HCT116 (cell line): ENCODE data around the gene TMEM125. TPM values are rescaled to one million over a fixed set of nuclear protein-coding genes. Genes with fewer than 3 reads are reported as not detected.
A peak's percentile ranks its signal among the peaks of the same experiment; 100 is the strongest.

Experiments
- ATAC-seq: fragments of 200-7000 bp; cut with Tn5 transposase; 2 replicates; pipeline ENCODE4 v1.9.1; 2020; ENCODE audit warnings: mild to moderate bottlenecking, moderate library complexity
- BruUV-seq: library from RNA; stranded (reverse); fragments of 400-500 nt; replicated peaks from 2 replicates; lab custom pipeline; 2021; lab: Mats Ljungman, UMichigan
- CTCF ChIA-PET: fragments of 300-600 bp; sonication (Branson Sonifier 250); formaldehyde crosslinking; loops from one replicate; lab custom pipeline; 2021; ENCODE audit warnings: antibody characterized with exemption; lab: Charles Lee
- POLR2A ChIA-PET: fragments of 300-600, 350-600 bp; sonication (Branson Sonifier 250); formaldehyde crosslinking; loops from one replicate; lab custom pipeline; 2021; ENCODE audit warnings: antibody characterized with exemption; lab: Charles Lee
- RAD21 ChIA-PET, 2 experiments: fragments of 300-600 bp; sonication (Branson Sonifier 250); formaldehyde crosslinking; loops; one replicate each; lab custom pipeline; 2023; ENCODE audit warnings: low total read pairs in 2 of 2; ENCODE audit not compliant: uncharacterized antibody in 2 of 2, unreplicated experiment in 2 of 2, low non-redundant PET in 1 of 2; lab: Charles Lee
- DNase-seq: peaks from one replicate; pipeline ENCODE4 v3.0.0-alpha.2; 2010; ENCODE audit warnings: low read depth, low spot score
- H2AFZ ChIP-seq: fragments of 200-600 bp; shearing (Covaris generic), sonication (generic); 2 replicates; pipeline ENCODE4 v1.6.1; 2017; ENCODE audit warnings: low read depth, mixed run types, mixed read lengths, antibody characterized with exemption, low read length; ENCODE audit not compliant: poor library complexity, severe bottlenecking
- H3K27ac ChIP-seq: 2 replicates; pipeline ENCODE4 v1.5.1; 2012; ENCODE audit warnings: low read depth, low read length
- H3K27me3 ChIP-seq: fragments of 200-600 bp; sonication (generic); 2 replicates; pipeline ENCODE4 v1.6.1; 2016; ENCODE audit warnings: mixed run types, low read length, mixed read lengths; ENCODE audit not compliant: insufficient read depth
- H3K36me3 ChIP-seq, 2 experiments: fragments of 200-500 bp in 1 of 2; fragments of 200-600 bp in 1 of 2; sonication (Bioruptor generic) in 1 of 2; sonication (generic) in 1 of 2; 2 replicates each; pipeline versions ENCODE4 v1.5.1 to v1.6.1; 2014 to 2016; ENCODE audit warnings: low read length in 2 of 2, inconsistent platforms in 1 of 2, mixed read lengths in 1 of 2, mixed run types in 1 of 2; ENCODE audit not compliant: insufficient read depth in 2 of 2, control insufficient read depth in 1 of 2
- H3K4me1 ChIP-seq, 2 experiments: fragments of 200-600 bp in 1 of 2; sonication (generic) in 1 of 2; 2 replicates each; pipeline versions ENCODE4 v1.5.1 to v1.6.1; 2012 to 2017; ENCODE audit warnings: low read length in 2 of 2, inconsistent platforms in 1 of 2, mild to moderate bottlenecking in 1 of 2, mixed read lengths in 1 of 2, mixed run types in 1 of 2, moderate library complexity in 1 of 2; ENCODE audit not compliant: insufficient read depth in 2 of 2, control insufficient read depth in 1 of 2
- H3K4me2 ChIP-seq: fragments of 200-600 bp; sonication (generic); 2 replicates; pipeline ENCODE4 v1.6.1; 2017; ENCODE audit warnings: mixed run types, low read length, mixed read lengths
- H3K4me3 ChIP-seq, 2 experiments: fragments of 200-600 bp in 1 of 2; sonication (generic) in 1 of 2; replicated peaks in 1 of 2; 2 replicates each; pipeline ENCODE4 v1.5.1; 2011 to 2016; ENCODE audit warnings: low read length in 2 of 2, control low read depth in 1 of 2, low read depth in 1 of 2, mild to moderate bottlenecking in 1 of 2, mixed read lengths in 1 of 2, mixed run types in 1 of 2
- H3K79me2 ChIP-seq: fragments of 200-600 bp; sonication (generic); 2 replicates; pipeline ENCODE4 v1.6.1; 2017; ENCODE audit warnings: mild to moderate bottlenecking, mixed run types, low read length, moderate library complexity, mixed read lengths; ENCODE audit not compliant: insufficient read depth
- H3K9ac ChIP-seq: fragments of 200-600 bp; sonication (generic); 2 replicates; pipeline ENCODE4 v1.6.1; 2016; ENCODE audit warnings: low read length, mixed read lengths
- H3K9me2 ChIP-seq: fragments of 200-600 bp; sonication (generic), shearing (Covaris generic); 2 replicates; pipeline ENCODE4 v1.6.1; 2017; ENCODE audit warnings: mixed run types, mild to moderate bottlenecking, moderate library complexity; ENCODE audit not compliant: insufficient read depth
- H3K9me3 ChIP-seq, 2 experiments: fragments of 200-500 bp in 1 of 2; fragments of 200-600 bp in 1 of 2; sonication (Bioruptor generic) in 1 of 2; sonication (generic) in 1 of 2; 2 replicates each; pipeline ENCODE4 v1.6.1; 2014 to 2017; ENCODE audit warnings: low read length in 2 of 2, mixed read lengths in 2 of 2, inconsistent platforms in 1 of 2, low read depth in 1 of 2, mild to moderate bottlenecking in 1 of 2, mixed run types in 1 of 2, moderate library complexity in 1 of 2; ENCODE audit not compliant: control insufficient read depth in 1 of 2, insufficient read depth in 1 of 2
- H4K20me1 ChIP-seq: fragments of 200-600 bp; sonication (generic), shearing (Covaris generic); 2 replicates; pipeline ENCODE4 v1.6.1; 2017; ENCODE audit warnings: mixed run types, mild to moderate bottlenecking, moderate library complexity; ENCODE audit not compliant: insufficient read depth
- CBX3 ChIP-seq: IDR thresholded peaks from 2 replicates; pipeline ENCODE4 v1.6.1; 2012; ENCODE audit warnings: low read depth
- CEBPB ChIP-seq: IDR thresholded peaks from 2 replicates; pipeline ENCODE4 v1.6.1; 2012; ENCODE audit warnings: low read depth
- CTCF ChIP-seq, 3 experiments: fragments of 200-600 bp in 1 of 3; sonication (generic) in 1 of 3; IDR thresholded peaks in 2 of 3; conservative IDR thresholded peaks in 1 of 3; 2 replicates each; pipeline ENCODE4 v1.5.1; 2012 to 2017; ENCODE audit warnings: low read depth in 2 of 3, low read length in 2 of 3, antibody characterized with exemption in 1 of 3, borderline replicate concordance in 1 of 3, control low read depth in 1 of 3, mild to moderate bottlenecking in 1 of 3, mixed read lengths in 1 of 3, mixed run types in 1 of 3, moderate library complexity in 1 of 3; ENCODE audit not compliant: insufficient read depth in 1 of 3
- EZH2 ChIP-seq: fragments of 200-600 bp; sonication (generic); IDR thresholded peaks from 2 replicates; pipeline ENCODE4 v1.6.1; 2017; ENCODE audit warnings: antibody characterized with exemption, mixed run types
- FOSL1 ChIP-seq: IDR thresholded peaks from 2 replicates; pipeline ENCODE4 v1.6.1; 2012; ENCODE audit warnings: low read depth
- POLR2A ChIP-seq: IDR thresholded peaks from 2 replicates; pipeline ENCODE4 v1.7.0; 2011; ENCODE audit warnings: borderline replicate concordance; ENCODE audit not compliant: insufficient read depth, insufficient read length; ENCODE audit errors: extremely low read depth
- RAD21 ChIP-seq: IDR thresholded peaks from 2 replicates; pipeline ENCODE4 v1.6.1; 2012; ENCODE audit warnings: low read depth, mild to moderate bottlenecking
- SIN3A ChIP-seq: IDR thresholded peaks from 2 replicates; pipeline ENCODE4 v1.6.1; 2012; ENCODE audit warnings: low read depth
- SRF ChIP-seq: IDR thresholded peaks from 2 replicates; pipeline ENCODE4 v1.6.1; 2012; ENCODE audit warnings: low read depth
- YY1 ChIP-seq: IDR thresholded peaks from 2 replicates; pipeline ENCODE4 v1.6.1; 2011; ENCODE audit warnings: low read length, low read depth, moderate library complexity, mild to moderate bottlenecking; ENCODE audit not compliant: insufficient replicate concordance; ENCODE audit errors: extremely low read depth
- ZBTB33 ChIP-seq: IDR thresholded peaks from 2 replicates; pipeline ENCODE4 v1.6.1; 2011; ENCODE audit warnings: mild to moderate bottlenecking, low read length, moderate library complexity; ENCODE audit not compliant: insufficient replicate concordance; ENCODE audit errors: extremely low read depth
- ZFX ChIP-seq: fragments of 450-650 bp; IDR thresholded peaks from 2 replicates; pipeline ENCODE4 v1.6.1; 2017
- ZNF274 ChIP-seq: fragments of 200-500 bp; sonication (Bioruptor generic); IDR thresholded peaks from 2 replicates; pipeline ENCODE4 v1.6.1; 2014; ENCODE audit warnings: mild to moderate bottlenecking, low read depth, low read length, inconsistent platforms
- intact Hi-C: fragments of 100-400 bp; cut with micrococcal nuclease; formaldehyde crosslinking; loops from 2 replicates; pipeline ENCODE4 v1.10.0; 2022
- total RNA-seq: library from RNA; stranded (reverse); gene quantifications from one replicate; pipeline ENCODE4 v1.2.1, GENCODE V29; 2021; ENCODE audit not compliant: unreplicated experiment

The TMEM125 gene
- total RNA-seq, 1 experiment from 2014 or later, result 13.9 TPM

GRCh38 chr1:43315963-43316737 is 46.4 kb downstream of the TMEM125 start (continued):
- TF ChIP-seq FOSL1 (no peak), CBX3 (no peak), RAD21 (no peak), CEBPB (no peak), YY1 (no peak), POLR2A (no peak), ZFX (no peak), SIN3A (no peak), ZBTB33 (no peak), SRF (no peak), ZNF274 (no peak)

- ChIA-PET POLR2A (no interaction called here), CTCF (interaction anchor here (0.6 kb wide), 1 partner anchor 42 kb away, joined by 5 read pairs; the partner anchor contains the start of gene CDC20), RAD21 (no interaction called here)
- H3K27me3 ChIP-seq, result no peaks in the 10 kb centered on the region
- no peak overlapping the region for H3K9ac ChIP-seq
- no peak overlapping the region for H3K4me3 ChIP-seq
- H3K4me1 ChIP-seq, result peaks cover 0 to 23% of the 10 kb centered on the region in 2 experiments; a peak in 2 of 4 replicates
- ATAC-seq (peak; percentile 56), DNase-seq (no peak)
- intact Hi-C loops, result no loop called here
- no peaks in the 10 kb centered on the region for H3K79me2 ChIP-seq
- no peak overlapping the region for H3K27ac ChIP-seq
- no TSS peak for BruUV-seq
- H2AFZ ChIP-seq, result no peak overlapping the region
- no peaks in the 10 kb centered on the region for H3K9me2 ChIP-seq
- no peaks in the 10 kb centered on the region for H4K20me1 ChIP-seq
- TF ChIP-seq EZH2, result no peak
- TF ChIP-seq CTCF (IDR thresholded peaks at IDR 0.05 in 2 of 3, conservative IDR thresholded peaks at IDR 0.05 in 1 of 3; ENCODE audit: borderline replicate concordance in 1 of 3, insufficient read depth in 1 of 3, low read depth in 2 of 3, low read length in 2 of 3), result peak in 2 of 3 experiments; percentile 35 to 45; a peak in 3 of 6 replicates
- H3K4me2 ChIP-seq, result no peak overlapping the region
- no peaks in the 10 kb centered on the region for H3K36me3 ChIP-seq
- no peaks in the 10 kb centered on the region for H3K9me3 ChIP-seq
Measured at GRCh38 chr1:43316738-43317520, 47.1 kb downstream of the TMEM125 start.
